HT-29 (cell line): ENCODE data around the gene MOBP. TPM values are rescaled to one million over a fixed set of nuclear protein-coding genes. Genes with fewer than 3 reads are reported as not detected.
A peak's percentile ranks its signal among the peaks of the same experiment; 100 is the strongest.

Source experiments
- DNase-seq: peaks from one replicate; pipeline ENCODE4 v3.0.0-alpha.2; 2015; ENCODE audit warnings: low spot score
- total RNA-seq: library from RNA; depleted of rRNA; stranded (reverse); fragments of >200 nt; shearing (Covaris generic); gene quantifications from 2 replicates; pipeline ENCODE4 v1.2.3, GENCODE V29; 2014; rRNA removed

MOBP gene
- total RNA-seq, 1 experiment from 2014 or later = not detected

DNA sequence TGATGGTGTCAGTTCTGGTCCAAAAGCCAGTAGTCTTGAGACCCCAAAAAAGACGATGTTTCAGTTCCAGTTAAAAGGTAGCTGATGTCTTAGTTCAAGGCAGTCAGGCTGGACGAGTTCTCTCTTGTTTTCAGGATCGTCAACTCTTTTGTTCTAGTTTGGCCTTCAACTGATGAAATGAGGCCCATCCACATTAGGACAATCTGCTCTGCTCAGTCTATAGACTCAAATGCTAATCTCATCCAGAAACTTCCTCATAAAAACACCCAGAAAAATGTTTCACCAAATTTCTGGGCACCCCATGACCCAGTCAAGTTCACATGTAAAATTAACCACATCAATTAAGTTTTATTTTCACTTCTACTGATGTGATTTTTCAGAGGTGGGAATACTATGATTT, 74.0 kb downstream of the MOBP start:
- DNase-seq = no peak

DNA sequence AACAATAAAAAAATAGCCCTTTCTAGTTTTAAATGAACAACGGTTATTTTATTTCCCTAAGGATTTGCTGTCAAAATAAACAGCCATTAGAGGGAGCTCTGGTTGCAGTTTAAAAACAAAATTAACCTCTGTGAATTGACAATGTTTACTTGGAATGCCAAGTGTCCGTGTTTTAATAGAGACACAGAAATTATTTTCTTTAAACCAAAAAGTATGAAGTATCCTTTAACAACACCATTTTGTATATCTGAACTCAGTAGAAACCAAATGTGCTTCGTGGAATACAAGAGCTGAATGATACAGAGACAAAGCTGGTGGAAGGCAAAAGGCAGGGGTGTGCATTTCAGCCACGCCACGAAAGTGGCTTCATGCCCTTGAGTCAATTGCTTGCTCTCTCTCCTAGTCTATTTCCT, 74.4 kb downstream of the MOBP start:
- peak; percentile 25 for DNase-seq

DNA sequence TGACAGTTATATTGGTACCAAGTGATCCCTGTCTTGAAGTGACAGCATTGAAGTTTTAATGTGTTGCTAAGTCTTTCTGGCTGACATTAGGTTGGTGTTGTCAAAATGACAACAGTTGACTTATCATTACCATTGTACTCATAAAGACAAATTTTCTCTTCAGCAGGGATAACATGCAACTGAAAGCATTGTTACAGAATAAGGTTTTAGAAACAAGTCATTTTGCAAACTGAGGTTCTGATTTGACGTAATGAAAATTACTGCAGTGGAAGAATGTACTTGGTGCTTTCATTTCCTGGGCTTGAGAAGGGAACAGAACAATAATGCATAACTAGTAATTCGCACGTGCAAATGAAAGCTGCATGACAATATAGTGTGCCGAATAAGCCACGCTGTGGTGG, 75.1 kb downstream of the MOBP start:
- DNase-seq = no peak

DNA sequence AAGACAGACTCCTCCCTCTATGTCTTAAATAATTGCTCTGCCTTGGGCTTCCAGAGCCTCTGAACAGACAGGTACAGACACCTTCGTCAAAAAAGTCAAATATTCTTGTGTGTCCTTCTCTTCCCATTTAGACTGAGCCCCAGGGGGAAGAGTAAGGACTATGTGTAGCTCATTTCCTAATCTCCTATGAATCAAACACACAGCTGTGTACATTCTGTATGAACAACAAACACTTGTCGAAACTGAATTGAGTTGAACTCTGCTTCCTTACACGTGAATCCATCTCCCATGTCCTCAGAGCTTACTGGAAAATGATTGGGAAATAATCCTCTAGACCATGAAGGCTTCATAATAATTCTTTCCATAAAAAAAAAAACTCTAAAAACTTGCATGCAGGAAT, 80.8 kb downstream of the MOBP start:
- no peak for DNase-seq

DNA sequence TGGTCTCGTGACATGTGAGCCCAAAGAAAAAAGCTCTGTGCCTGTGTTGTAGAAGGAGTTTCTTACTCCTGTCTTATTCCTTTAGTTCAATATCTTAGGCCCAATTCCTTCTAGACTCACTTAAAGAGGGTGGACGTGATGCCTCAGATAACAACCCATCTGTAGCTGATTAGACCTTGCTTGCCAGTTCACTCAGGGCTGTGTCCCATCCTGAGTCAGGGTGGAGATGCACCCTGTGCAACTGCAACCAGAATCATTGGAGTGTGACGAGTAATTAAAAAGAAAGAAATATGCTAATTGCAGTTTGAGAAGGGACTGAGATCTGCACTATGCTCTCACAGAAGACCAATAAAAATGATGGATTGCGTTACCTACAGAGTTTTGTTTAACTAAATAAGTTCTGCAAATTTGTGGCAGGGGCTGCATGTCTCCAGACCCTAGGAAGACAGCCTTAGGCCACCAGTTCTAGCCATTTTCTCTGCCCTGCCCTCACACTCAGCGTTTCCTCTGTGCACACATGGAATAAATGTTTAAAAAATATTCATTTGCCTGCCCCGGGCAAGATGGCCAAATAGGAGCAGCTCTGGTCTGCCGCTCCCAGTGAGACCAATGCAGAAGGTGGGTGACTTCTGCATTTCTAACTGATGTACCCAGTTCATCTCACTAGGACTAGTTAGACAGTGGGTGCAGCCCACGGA, 83.0 kb downstream of the MOBP start:
- no peak for DNase-seq

Other genes starting within 250 kb of the MOBP start
- gene CX3CR1, start 187.6 kb upstream of the MOBP start, total RNA-seq = not detected in 2 replicates
- not detected in 2 replicates for gene CCR8, start 138.0 kb upstream of the MOBP start, total RNA-seq
- 18.1 and 24.1 TPM in 2 replicates for gene SLC25A38, start 84.3 kb upstream of the MOBP start, total RNA-seq
- gene RPSA, start 61.0 kb upstream of the MOBP start, total RNA-seq = 1,278 and 1,405 TPM in 2 replicates